Kidney epithelial cell (primary cell): ENCODE measurements around the gene PHACTR2. TPM values are rescaled to one million over a fixed set of nuclear protein-coding genes. Genes with fewer than 3 reads are reported as not detected.

Source experiments
- DNase-seq: peaks from one replicate; pipeline ENCODE4 v3.0.0-alpha.2; 2010; ENCODE audit warnings: low read depth
- H3K27me3 ChIP-seq: 2 replicates; pipeline ENCODE4 v1.6.0; 2011; ENCODE audit warnings: low read length; ENCODE audit not compliant: control insufficient read depth, insufficient read depth
- H3K36me3 ChIP-seq: 2 replicates; pipeline ENCODE4 v1.5.1; 2011; ENCODE audit warnings: low read length; ENCODE audit not compliant: control insufficient read depth, insufficient read depth
- H3K4me3 ChIP-seq: 2 replicates; pipeline ENCODE4 v1.5.1; 2011; ENCODE audit warnings: low read depth, mild to moderate bottlenecking, control low read depth, low read length
- CTCF ChIP-seq: IDR thresholded peaks from 2 replicates; pipeline ENCODE4 v1.5.1; 2011; ENCODE audit warnings: mild to moderate bottlenecking, moderate library complexity, low read length, control low read depth, inconsistent platforms; ENCODE audit not compliant: insufficient read depth, poor library complexity, severe bottlenecking
- total RNA-seq: library from RNA; depleted of rRNA; stranded (reverse); fragments of >200 nt; gene quantifications from 2 replicates; pipeline ENCODE4 v1.2.3, GENCODE V29; 2015

The PHACTR2 gene
- total RNA-seq, 1 donor from 2014 or later: 19.6 TPM

- no peak for DNase-seq
- Histone ChIP-seq H3K36me3 (no peaks in the 10 kb centered on the region), H3K27me3 (no peaks in the 10 kb centered on the region), H3K4me3 (peak overlapping the region; percentile 66)
- TF ChIP-seq CTCF: no peak
Observed at GRCh38 chr6:143679041-143679440, 1.3 kb downstream of the PHACTR2 start.

GRCh38 chr6:143680141-143680540 lies 2.4 kb downstream of the PHACTR2 start:
- no peak for DNase-seq
- no peaks in the 10 kb centered on the region for H3K27me3 ChIP-seq
- no peaks in the 10 kb centered on the region for H3K36me3 ChIP-seq
- H3K4me3 ChIP-seq: no peak overlapping the region
- TF ChIP-seq CTCF: no peak

GRCh38 chr6:143682805-143683204 lies 5.0 kb downstream of the PHACTR2 start:
- H3K27me3 ChIP-seq: no peaks in the 10 kb centered on the region
- no peak overlapping the region for H3K4me3 ChIP-seq
- no peaks in the 10 kb centered on the region for H3K36me3 ChIP-seq
- no peak for DNase-seq
- TF ChIP-seq CTCF: no peak

- Histone ChIP-seq H3K36me3 (no peaks in the 10 kb centered on the region), H3K4me3 (no peak overlapping the region)
- no peak for TF ChIP-seq CTCF
Observed at GRCh38 chr6:143684486-143684885, 6.7 kb downstream of the PHACTR2 start.

GRCh38 chr6:143685653-143686052 lies 7.9 kb downstream of the PHACTR2 start:
- H3K4me3 ChIP-seq: no peak overlapping the region
- no peak for TF ChIP-seq CTCF
- no peaks in the 10 kb centered on the region for H3K36me3 ChIP-seq

More at GRCh38 chr6:143684486-143684885, 6.7 kb downstream of the PHACTR2 start:
- H3K27me3 ChIP-seq: no peaks in the 10 kb centered on the region
- no peak for DNase-seq

GRCh38 chr6:143687591-143687990 lies 9.8 kb downstream of the PHACTR2 start:
- no peak for TF ChIP-seq CTCF
- no peak for DNase-seq
- H3K4me3 ChIP-seq: no peak overlapping the region
- H3K27me3 ChIP-seq: no peaks in the 10 kb centered on the region
- no peaks in the 10 kb centered on the region for H3K36me3 ChIP-seq

More at GRCh38 chr6:143685653-143686052, 7.9 kb downstream of the PHACTR2 start:
- no peaks in the 10 kb centered on the region for H3K27me3 ChIP-seq
- DNase-seq: no peak
